D721Med (cell line): ENCODE data around the gene LGR5.

Source experiments
- DNase-seq: peaks from one replicate; pipeline ENCODE4 v3.0.0; 2011; ENCODE audit warnings: low spot score; ENCODE audit not compliant: insufficient read length
- FAIRE-seq: peaks from 2 replicates; lab custom pipeline; 2011; peaks lifted over from hg19 to GRCh38; lab: Jason Lieb, UNC
- CTCF ChIP-seq: IDR thresholded peaks from 2 replicates; pipeline ENCODE4 v1.5.1; 2012; ENCODE audit warnings: mild to moderate bottlenecking, control low read depth; ENCODE audit not compliant: insufficient read depth; ENCODE audit errors: missing control alignments

Gene LGR5

DNA sequence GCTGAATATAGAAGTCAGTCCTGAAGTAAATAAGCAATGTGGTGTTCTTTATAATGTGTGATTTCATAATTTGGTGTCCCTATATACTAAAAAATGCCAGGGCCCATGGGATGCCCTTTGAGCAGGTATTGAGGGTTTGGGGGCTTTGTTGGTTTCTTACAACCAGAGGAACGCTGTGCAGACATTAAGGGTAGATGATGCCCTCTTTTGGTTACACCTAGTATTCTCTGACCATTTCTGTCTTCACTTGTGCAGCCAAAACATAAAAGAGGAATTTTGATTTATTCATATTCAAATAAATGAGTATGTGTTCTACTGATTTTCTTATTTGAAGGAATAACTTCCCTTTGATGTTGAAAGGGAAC is 3.0 kb downstream of the LGR5 start:
- FAIRE-seq, result no peak
- no peak for DNase-seq
- no peak for TF ChIP-seq CTCF

GRCh38 chr12:71445071-71445470 is 5.5 kb downstream of the LGR5 start:
- TF ChIP-seq CTCF, result no peak
- DNase-seq, result no peak
- no peak for FAIRE-seq

- DNase-seq (no peak), FAIRE-seq (no peak)
- no peak for TF ChIP-seq CTCF
These were observed 8.1 kb downstream of the LGR5 start for GRCh38 chr12:71447691-71448132.

DNA sequence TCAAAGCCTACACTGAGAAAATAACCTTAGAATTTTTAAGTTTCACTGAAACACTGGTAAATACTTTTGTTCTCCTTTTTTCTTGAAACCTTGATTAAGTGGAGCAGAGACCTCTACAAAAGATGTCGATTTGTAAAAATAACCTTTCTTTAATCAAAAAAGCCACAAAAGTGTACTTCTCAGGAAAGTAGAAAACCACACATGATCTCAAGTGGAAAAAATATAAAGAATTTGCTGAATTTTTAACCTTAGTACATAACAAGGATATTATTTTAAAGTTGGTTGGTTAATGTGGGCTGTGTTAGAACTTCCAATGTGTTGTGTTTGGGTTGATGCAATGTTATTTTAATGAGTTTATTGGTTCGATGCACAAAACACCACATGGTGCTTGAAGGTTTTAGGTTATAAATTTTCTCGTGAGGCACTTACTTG is 8.6 kb downstream of the LGR5 start:
- DNase-seq (no peak), FAIRE-seq (no peak)
- TF ChIP-seq CTCF, result no peak

GRCh38 chr12:71449373-71450070 is 9.9 kb downstream of the LGR5 start:
- FAIRE-seq (no peak), DNase-seq (no peak)
- no peak for TF ChIP-seq CTCF

- FAIRE-seq (no peak), DNase-seq (no peak)
- TF ChIP-seq CTCF, result no peak
These were observed 12.4 kb downstream of the LGR5 start for GRCh38 chr12:71452006-71452405.

DNA sequence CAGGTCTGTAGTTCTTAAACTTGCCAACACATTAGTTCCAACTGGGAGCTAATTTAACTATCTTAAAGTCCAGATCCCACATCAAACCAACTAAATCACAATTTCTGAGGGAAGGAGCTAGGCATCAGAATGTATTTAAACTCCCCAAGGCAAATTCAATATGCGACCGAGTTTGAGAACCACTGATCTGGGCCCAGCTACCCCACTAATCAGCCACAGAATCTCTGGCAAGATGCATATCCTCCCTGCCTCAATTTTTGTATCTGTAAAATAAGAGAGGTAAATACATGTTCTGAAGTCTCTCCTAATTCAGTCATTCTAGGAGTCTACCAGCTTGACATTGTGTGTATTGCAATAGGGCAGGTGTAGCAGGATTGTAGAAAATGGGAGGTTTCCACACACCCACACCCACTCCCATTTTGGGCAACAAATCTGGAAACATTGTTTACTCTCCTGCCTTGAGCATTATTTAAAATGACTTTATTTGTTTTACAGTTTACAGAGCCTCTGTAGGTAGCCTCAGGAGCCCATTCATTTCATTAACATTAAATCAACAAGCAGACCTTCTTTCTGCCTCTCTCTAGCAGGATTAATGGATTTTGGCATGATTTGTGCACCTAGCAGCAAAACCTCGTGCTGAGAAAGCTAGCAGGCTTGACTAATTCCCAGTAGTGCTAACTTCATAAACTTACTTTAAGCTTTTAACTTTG is 15.6 kb downstream of the LGR5 start:
- no peak for DNase-seq
- no peak for TF ChIP-seq CTCF
- no peak for FAIRE-seq
